ENCODE data around the gene AGTPBP1.

AGTPBP1 gene

GRCh38 chr9:85600675-85601263 lies 141.0 kb downstream of the AGTPBP1 start:
- Histone ChIP-seq H2AFZ (ENCODE audit: low read depth, low read length) (no peak overlapping the region), H4K20me1 (ENCODE audit: insufficient read depth, low read length) (no peaks in the 10 kb centered on the region), H3K36me3 (replicated peaks; ENCODE audit: low read depth, low read length) (peaks cover 6% of the 10 kb centered on the region), H3K4me1 (ENCODE audit: low read length) (no peaks in the 10 kb centered on the region), H3K9ac (ENCODE audit: low read length) (no peak overlapping the region), H3K27ac (ENCODE audit: low read length) (no peak overlapping the region), H3K79me2 (ENCODE audit: low read length) (no peaks in the 10 kb centered on the region), H3K4me2 (ENCODE audit: low read length) (no peak overlapping the region), H3K4me3 (ENCODE audit: low read length) (no peak overlapping the region), H3K27me3 (ENCODE audit: low read depth, low read length) (no peaks in the 10 kb centered on the region), H3K9me3 (ENCODE audit: insufficient read depth, low read length) (no peaks in the 10 kb centered on the region)
- TF ChIP-seq CTCF (IDR thresholded peaks at IDR 0.05; ENCODE audit: low read depth, low read length) (no peak), EZH2phosphoT487 (IDR thresholded peaks at IDR 0.05; ENCODE audit: low read depth) (no peak)

- H3K4me1 ChIP-seq (ENCODE audit: low read length), result no peaks in the 10 kb centered on the region
Observed at GRCh38 chr9:85599540-85600105, 142.1 kb downstream of the AGTPBP1 start.

GRCh38 chr9:85594316-85594715 lies 147.4 kb downstream of the AGTPBP1 start:
- no peaks in the 10 kb centered on the region for H3K9me3 ChIP-seq (ENCODE audit: insufficient read depth, low read length)
- no peak overlapping the region for H3K4me2 ChIP-seq (ENCODE audit: low read length)

More at GRCh38 chr9:85599540-85600105, 142.1 kb downstream of the AGTPBP1 start:
- TF ChIP-seq EZH2phosphoT487 (IDR thresholded peaks at IDR 0.05; ENCODE audit: low read depth), result no peak
- TF ChIP-seq CTCF (IDR thresholded peaks at IDR 0.05; ENCODE audit: low read depth, low read length), result no peak
- H4K20me1 ChIP-seq (ENCODE audit: insufficient read depth, low read length), result no peaks in the 10 kb centered on the region
- no peak overlapping the region for H3K27ac ChIP-seq (ENCODE audit: low read length)
- no peaks in the 10 kb centered on the region for H3K79me2 ChIP-seq (ENCODE audit: low read length)
- H3K9ac ChIP-seq (ENCODE audit: low read length), result no peak overlapping the region
- H3K9me3 ChIP-seq (ENCODE audit: insufficient read depth, low read length), result no peaks in the 10 kb centered on the region
- H3K27me3 ChIP-seq (ENCODE audit: low read depth, low read length), result no peaks in the 10 kb centered on the region
- H2AFZ ChIP-seq (ENCODE audit: low read depth, low read length), result no peak overlapping the region
- no peak overlapping the region for H3K4me2 ChIP-seq (ENCODE audit: low read length)
- no peak overlapping the region for H3K4me3 ChIP-seq (ENCODE audit: low read length)
- peaks cover 6% of the 10 kb centered on the region for H3K36me3 ChIP-seq (replicated peaks; ENCODE audit: low read depth, low read length)

GRCh38 chr9:85586684-85587083 lies 155.1 kb downstream of the AGTPBP1 start:
- Histone ChIP-seq H3K9me3 (ENCODE audit: insufficient read depth, low read length) (no peaks in the 10 kb centered on the region), H3K4me1 (ENCODE audit: low read length) (no peaks in the 10 kb centered on the region), H3K9ac (ENCODE audit: low read length) (no peak overlapping the region), H3K36me3 (replicated peaks; ENCODE audit: low read depth, low read length) (no peaks in the 10 kb centered on the region), H3K4me2 (ENCODE audit: low read length) (no peak overlapping the region), H2AFZ (ENCODE audit: low read depth, low read length) (no peak overlapping the region), H3K27ac (ENCODE audit: low read length) (no peak overlapping the region), H3K27me3 (ENCODE audit: low read depth, low read length) (no peaks in the 10 kb centered on the region), H3K79me2 (ENCODE audit: low read length) (no peaks in the 10 kb centered on the region), H3K4me3 (ENCODE audit: low read length) (no peak overlapping the region), H4K20me1 (ENCODE audit: insufficient read depth, low read length) (no peaks in the 10 kb centered on the region)
- TF ChIP-seq EZH2phosphoT487 (IDR thresholded peaks at IDR 0.05; ENCODE audit: low read depth) (no peak), CTCF (IDR thresholded peaks at IDR 0.05; ENCODE audit: low read depth, low read length) (no peak)

More at GRCh38 chr9:85594316-85594715, 147.4 kb downstream of the AGTPBP1 start:
- no peaks in the 10 kb centered on the region for H3K27me3 ChIP-seq (ENCODE audit: low read depth, low read length)
- no peak overlapping the region for H3K27ac ChIP-seq (ENCODE audit: low read length)
- no peak overlapping the region for H3K9ac ChIP-seq (ENCODE audit: low read length)
- no peaks in the 10 kb centered on the region for H4K20me1 ChIP-seq (ENCODE audit: insufficient read depth, low read length)
- no peak for TF ChIP-seq CTCF (IDR thresholded peaks at IDR 0.05; ENCODE audit: low read depth, low read length)
- no peak for TF ChIP-seq EZH2phosphoT487 (IDR thresholded peaks at IDR 0.05; ENCODE audit: low read depth)
- H2AFZ ChIP-seq (ENCODE audit: low read depth, low read length), result no peak overlapping the region
- H3K79me2 ChIP-seq (ENCODE audit: low read length), result no peaks in the 10 kb centered on the region
- H3K4me3 ChIP-seq (ENCODE audit: low read length), result no peak overlapping the region
- no peaks in the 10 kb centered on the region for H3K4me1 ChIP-seq (ENCODE audit: low read length)
- H3K36me3 ChIP-seq (replicated peaks; ENCODE audit: low read depth, low read length), result no peaks in the 10 kb centered on the region

Measured in OCI-LY3 (cell line).